Kidney capillary endothelial cell (primary cell): Measurements from ENCODE around the gene ARHGAP22.

ENCODE experiments used
- DNase-seq: peaks from one replicate; pipeline ENCODE4 v3.0.0-alpha.2; 2018; ENCODE audit warnings: low spot score

The ARHGAP22 gene

DNA sequence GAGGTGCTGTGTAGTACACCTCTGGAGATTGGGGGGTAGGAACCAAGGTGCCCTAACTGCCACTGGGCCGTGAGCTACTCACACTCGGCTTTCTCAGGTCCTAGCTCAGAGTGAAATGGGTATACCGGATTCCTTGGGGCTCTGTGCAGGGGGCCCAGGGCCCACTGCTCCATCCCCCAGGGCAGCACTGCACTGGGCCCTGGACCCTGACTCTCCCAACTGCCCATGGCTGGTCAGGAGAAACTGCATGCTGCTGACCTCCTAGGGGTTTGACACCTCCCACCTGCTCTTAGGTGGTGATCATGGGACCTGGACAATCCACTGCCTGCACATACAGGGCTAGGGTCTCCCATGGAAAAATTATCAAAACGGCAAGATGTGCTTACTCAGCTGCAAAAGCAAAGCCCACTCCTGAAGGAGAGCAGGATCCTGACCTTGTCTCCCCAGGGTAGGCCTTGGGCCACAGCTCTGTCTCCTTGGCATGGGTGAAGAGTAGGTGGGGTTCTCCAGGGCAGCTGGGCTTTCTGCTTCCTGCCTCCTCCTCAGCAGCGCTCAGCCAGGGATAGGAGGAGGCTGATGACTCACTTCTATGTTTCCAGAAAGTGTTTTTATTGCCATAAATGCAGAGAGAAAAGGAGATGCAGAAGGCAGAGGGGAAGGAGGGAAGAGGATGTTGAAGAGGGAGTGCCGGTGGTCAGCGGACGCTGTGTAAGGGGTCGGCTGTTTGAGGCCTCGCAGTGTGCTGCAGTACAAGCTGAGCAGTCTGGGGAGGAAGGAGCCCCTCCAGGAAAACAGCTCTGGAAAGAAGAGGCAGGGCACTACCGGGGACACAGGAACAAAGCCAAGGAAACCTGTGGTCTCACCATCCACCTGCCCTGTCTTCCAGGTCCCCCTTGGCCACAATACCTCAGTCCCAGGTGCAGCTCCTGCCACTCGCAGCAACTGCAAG is 107.8 kb downstream of the ARHGAP22 start:
- peak; percentile 62 for DNase-seq

DNA sequence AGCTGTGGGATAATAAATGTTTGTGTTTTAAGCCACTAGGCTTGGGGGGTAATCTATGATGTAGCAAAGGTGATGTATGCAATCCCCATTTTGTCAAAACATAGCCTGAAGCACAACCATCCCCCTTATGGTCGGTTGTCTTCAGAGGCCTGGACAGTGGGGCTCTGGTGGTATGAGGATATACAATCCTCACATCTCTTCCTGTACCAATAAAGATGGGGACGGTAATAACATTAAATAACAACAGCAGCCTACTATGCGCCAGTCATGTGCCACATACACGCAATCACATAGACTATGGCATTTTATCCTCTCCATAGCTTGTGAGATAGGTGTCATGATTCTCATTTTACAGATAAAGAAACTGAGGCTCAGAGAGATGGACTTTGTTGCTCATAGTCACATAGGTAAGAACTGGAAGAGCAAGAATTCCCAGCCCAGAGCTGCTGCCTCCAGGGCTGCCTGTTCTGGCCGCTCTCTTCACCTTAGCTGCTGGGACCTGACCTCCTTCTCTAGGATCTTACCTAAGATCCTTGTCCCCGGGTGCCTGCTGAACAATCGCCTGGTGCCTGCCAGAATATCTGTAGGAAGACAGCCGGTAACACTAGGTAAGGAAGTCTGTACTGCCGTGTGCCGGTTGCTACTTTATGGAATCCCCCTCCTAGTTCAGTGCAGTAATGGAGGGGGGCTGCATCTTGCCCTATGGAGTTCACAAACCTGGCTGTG is 108.6 kb downstream of the ARHGAP22 start:
- DNase-seq, result no peak

DNA sequence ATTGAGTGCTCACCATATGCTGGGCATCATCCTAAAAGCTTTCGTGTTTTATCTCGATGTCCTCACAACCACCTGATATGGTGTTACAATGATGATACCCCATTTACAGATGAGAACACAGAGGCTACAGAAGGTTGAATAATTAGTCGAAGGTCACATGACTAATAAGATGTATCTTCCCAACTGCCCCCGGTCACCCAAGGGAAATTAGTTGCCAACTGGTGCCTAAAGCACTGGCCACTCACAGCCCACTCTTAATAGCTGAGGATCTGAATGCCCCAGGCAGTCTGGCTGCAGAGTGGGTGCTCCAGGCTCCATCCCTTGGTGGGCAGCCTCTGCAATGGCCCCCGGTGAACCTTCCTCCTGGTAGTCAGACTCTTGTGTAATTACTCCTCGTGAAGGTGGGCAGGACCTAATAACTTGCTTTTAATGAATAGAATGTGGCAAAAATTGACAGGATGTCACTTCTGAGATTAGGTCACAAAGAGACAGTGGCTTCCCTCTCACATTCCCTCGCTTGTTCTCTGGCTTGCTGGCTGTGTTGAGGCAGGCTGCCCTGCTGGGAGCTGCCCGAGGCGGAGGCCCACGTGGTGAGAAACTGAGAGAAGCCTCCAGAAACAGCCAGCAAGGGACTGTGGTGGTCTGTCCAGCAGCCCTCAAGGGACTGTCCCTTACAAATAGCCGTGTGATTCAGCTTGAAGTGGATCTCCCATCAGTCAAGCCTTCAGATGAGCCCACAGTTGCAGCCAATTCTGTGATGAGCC is 109.4 kb downstream of the ARHGAP22 start:
- DNase-seq, result no peak

GRCh38 chr10:48494611-48495010 is 110.3 kb downstream of the ARHGAP22 start:
- no peak for DNase-seq

DNA sequence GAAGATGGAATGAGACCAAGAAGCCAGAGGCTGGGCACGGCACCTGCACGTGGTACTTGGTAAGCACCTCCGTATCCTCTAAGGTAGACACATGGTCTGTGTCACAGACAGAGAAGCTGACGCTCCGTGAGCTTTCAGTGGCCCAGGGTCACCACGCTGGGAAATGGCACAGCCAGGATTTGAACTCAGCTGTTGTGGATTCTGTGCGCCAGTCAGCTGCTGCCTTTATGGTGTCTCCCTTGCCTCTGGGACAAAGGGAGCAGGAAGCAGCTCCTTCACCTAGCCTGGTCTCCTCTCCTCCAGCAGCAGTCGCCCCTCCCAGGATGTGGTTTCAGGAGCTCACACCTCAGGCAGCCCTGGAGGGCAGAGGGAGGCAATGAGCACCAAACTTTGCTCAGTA is 110.8 kb downstream of the ARHGAP22 start:
- no peak for DNase-seq

GRCh38 chr10:48493083-48493871 is 111.6 kb downstream of the ARHGAP22 start:
- DNase-seq, result no peak

GRCh38 chr10:48492201-48492600 is 112.7 kb downstream of the ARHGAP22 start:
- no peak for DNase-seq

- DNase-seq, result no peak
These were observed 113.3 kb downstream of the ARHGAP22 start for GRCh38 chr10:48491392-48492139.

DNA sequence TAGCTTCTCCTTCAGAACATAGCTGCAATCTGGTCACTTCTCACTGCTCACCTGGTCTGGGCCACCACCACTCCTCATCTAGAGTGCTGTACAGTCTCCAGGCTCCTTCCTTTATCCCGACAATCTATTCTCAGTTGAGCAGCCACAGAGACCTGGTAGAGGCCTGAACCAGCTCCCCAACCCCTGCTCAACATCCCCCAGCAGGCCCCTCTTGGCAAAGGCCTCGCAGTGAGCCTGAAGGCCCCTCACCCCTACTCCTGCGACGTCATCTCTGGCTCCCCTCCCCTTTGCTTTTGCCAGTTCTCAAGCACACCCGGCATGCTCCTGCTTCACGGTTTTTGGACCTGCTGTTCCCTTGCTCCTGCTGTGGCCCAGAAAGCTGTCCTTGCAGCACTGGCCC is 113.9 kb downstream of the ARHGAP22 start:
- DNase-seq, result no peak

DNA sequence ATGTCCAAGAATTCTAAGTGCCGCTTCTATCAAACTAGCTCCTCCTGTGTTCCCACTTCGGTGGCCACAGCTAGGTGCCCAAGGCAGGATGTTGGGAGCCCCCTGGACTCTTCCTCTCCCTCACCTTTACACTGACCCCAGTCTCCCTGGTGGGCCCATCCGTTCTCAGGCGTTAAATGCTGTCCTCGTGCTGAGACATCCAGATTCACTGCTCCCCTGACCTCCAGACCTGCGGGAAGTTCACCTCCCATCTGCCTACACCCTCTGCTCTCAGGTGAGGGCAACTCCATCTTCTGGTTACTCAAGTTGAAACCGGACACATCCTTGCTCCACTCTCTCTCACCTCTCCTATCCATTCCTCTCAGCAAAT is 114.3 kb downstream of the ARHGAP22 start:
- no peak for DNase-seq

DNA sequence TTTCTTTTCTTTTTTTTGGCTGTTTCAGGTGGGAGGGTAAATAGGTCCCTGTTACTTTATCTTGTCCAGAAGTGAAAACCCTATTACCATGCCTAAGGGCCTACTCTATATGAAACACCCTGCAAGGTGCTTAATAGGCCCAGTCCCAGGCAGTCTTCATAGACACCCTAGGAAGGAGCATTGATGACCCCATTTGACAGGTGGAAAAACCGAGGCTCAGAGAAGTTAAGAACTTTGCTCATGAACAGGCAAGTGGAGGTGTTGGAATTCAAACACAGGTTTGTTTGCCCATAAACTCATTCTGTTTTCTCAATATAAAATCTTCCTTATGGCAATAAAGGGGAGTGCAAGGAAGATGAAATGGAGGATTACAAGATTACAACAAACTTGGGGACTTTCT is 115.8 kb downstream of the ARHGAP22 start:
- DNase-seq, result no peak

GRCh38 chr10:48487244-48487643 is 117.6 kb downstream of the ARHGAP22 start:
- DNase-seq, result no peak

GRCh38 chr10:48485711-48486110 is 119.2 kb downstream of the ARHGAP22 start:
- no peak for DNase-seq

DNA sequence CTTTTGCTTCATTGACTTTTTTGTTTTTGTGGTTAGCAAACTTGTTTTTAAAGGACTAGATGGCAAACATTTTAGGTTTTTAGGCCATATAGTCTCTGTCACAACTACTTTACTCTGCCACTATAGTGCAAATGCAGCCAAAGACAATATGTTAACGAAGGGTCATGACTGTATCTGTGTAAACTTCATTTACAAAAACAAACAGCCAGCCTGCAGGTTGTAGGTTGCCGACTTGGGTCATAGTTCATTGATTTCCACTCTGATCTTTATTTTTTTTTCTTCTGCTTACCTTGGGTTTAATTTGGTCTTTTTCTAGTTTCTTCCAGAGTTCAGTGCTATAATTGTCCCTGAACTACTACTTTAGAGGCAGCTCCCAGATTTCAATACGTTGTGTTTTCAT is 120.0 kb downstream of the ARHGAP22 start:
- no peak for DNase-seq

DNA sequence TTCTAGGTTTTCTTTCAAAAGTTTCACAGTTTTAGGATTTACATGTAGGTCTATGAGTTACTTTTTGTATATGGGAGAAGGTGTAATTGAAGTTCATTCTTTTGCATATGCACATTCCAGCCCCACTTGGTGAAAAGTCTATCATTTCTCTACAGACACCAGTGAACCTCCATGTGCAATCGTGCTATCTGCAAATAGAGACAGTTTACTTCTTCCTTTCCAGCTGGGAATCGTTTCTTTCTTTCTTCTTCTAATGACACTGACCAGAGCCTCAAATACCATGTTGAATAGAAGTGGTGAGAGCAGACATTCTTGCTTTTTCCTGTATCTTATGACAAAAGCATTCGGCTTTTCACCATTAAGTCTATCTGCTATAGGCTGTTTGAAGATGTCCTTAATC is 122.7 kb downstream of the ARHGAP22 start:
- no peak for DNase-seq

DNA sequence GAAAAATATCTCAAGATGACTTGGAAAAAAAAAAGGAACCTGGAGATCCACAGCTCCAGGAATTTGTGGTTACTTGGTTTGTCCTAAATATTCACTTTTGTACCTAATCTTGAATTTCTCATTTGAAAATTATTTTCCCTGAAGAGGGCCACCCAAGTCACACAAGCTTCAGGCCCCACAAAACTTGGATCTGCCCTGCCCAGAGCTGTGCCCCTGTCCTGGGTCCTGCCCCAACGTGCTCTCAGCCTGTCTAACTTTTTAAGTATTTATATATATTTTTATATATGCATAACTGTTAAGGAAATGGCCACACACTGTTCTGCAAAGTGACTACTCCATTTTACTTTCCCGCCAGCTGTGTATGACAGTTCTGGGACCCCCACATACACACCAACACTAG is 123.5 kb downstream of the ARHGAP22 start:
- no peak for DNase-seq

GRCh38 chr10:48480397-48481374 is 124.2 kb downstream of the ARHGAP22 start:
- DNase-seq, result no peak

- peak; percentile 51 for DNase-seq
These were observed 125.7 kb downstream of the ARHGAP22 start for GRCh38 chr10:48478980-48479811.

DNA sequence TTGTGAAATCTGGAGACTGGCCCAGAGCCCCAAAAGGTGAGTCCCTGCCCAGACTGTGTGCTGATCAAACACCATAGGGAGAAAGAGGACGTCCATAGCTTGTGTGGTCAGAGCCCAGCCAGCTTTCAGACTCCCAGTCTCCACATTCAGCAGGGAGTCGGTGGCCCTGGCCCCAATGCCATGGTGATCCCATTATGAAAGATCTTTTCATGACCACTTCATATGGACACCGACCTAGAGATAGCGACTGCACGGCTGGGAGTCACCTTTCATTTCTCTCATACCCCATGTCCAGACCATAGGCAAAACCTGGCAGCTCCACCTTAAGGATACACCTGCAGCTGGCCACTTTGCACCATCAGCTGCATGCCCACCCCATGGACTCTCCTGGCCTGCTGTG is 126.4 kb downstream of the ARHGAP22 start:
- no peak for DNase-seq
